Neural progenitor cell (in vitro differentiated cells): Measurements from ENCODE around the gene ADAMTS6. TPM values are rescaled to one million over a fixed set of nuclear protein-coding genes. Genes with fewer than 3 reads are reported as not detected.

Source experiments
- DNase-seq: peaks from one replicate; pipeline ENCODE4 v3.0.0-alpha.2; 2016; ENCODE audit warnings: low spot score
- H2AFZ ChIP-seq: fragments of 200-600 bp; sonication (generic); replicated peaks from 2 replicates; pipeline ENCODE4 v1.6.1; 2016; ENCODE audit warnings: antibody characterized with exemption
- H3F3A ChIP-seq: fragments of 200-600 bp; sonication (generic); 2 replicates; pipeline ENCODE4 v1.6.1; 2016; ENCODE audit warnings: antibody characterized with exemption, low read depth
- H3K27ac ChIP-seq: fragments of 200-600 bp; sonication (generic); 2 replicates; pipeline ENCODE4 v1.5.1; 2016; ENCODE audit warnings: mild to moderate bottlenecking
- H3K27me3 ChIP-seq: fragments of 200-600 bp; sonication (generic); 2 replicates; pipeline ENCODE4 v1.6.1; 2016; ENCODE audit warnings: mild to moderate bottlenecking, moderate library complexity
- H3K36me3 ChIP-seq: fragments of 200-600 bp; sonication (generic); 2 replicates; pipeline ENCODE4 v1.5.1; 2016
- H3K4me1 ChIP-seq: fragments of 200-600 bp; sonication (generic); 2 replicates; pipeline ENCODE4 v1.6.1; 2016; ENCODE audit warnings: mixed run types
- H3K4me2 ChIP-seq: fragments of 200-600 bp; sonication (generic); 2 replicates; pipeline ENCODE4 v1.6.1; 2016
- H3K4me3 ChIP-seq: fragments of 200-600 bp; sonication (generic); 2 replicates; pipeline ENCODE4 v1.5.1; 2016
- H3K79me2 ChIP-seq: fragments of 200-600 bp; sonication (generic); 2 replicates; pipeline ENCODE4 v1.6.1; 2016; ENCODE audit warnings: low read depth
- H3K9ac ChIP-seq: fragments of 200-600 bp; sonication (generic); 2 replicates; pipeline ENCODE4 v1.6.1; 2016
- H3K9me3 ChIP-seq: fragments of 200-600 bp; sonication (generic); 2 replicates; pipeline ENCODE4 v1.5.1; 2016; ENCODE audit warnings: low read depth
- H4K20me1 ChIP-seq: fragments of 200-600 bp; sonication (generic); 2 replicates; pipeline ENCODE4 v1.6.1; 2016; ENCODE audit warnings: low read depth
- H3K27ac Mint-ChIP-seq: 3 replicates; pipeline ENCODE4 v1.8.0; 2021; ENCODE audit warnings: mixed read lengths
- H3K27me3 Mint-ChIP-seq: 2 replicates; pipeline ENCODE4 v1.8.0; 2022; ENCODE audit warnings: low read depth, mild to moderate bottlenecking, inconsistent platforms, moderate library complexity, mixed read lengths; ENCODE audit not compliant: insufficient read depth
- H3K36me3 Mint-ChIP-seq: 3 replicates; pipeline ENCODE4 v1.8.0; 2021; ENCODE audit warnings: mixed read lengths
- H3K4me1 Mint-ChIP-seq: 3 replicates; pipeline ENCODE4 v1.8.0; 2021; ENCODE audit warnings: mixed read lengths
- H3K4me3 Mint-ChIP-seq: 3 replicates; pipeline ENCODE4 v1.8.0; 2021; ENCODE audit warnings: mild to moderate bottlenecking, moderate library complexity, mixed read lengths
- H3K9me3 Mint-ChIP-seq: 3 replicates; pipeline ENCODE4 v1.8.0; 2020; ENCODE audit warnings: mixed read lengths
- CTCF ChIP-seq: fragments of 200-600 bp; sonication (generic); IDR thresholded peaks from 2 replicates; pipeline ENCODE4 v1.5.1; 2017; ENCODE audit warnings: antibody characterized with exemption, mild to moderate bottlenecking
- EZH2 ChIP-seq: fragments of 200-600 bp; sonication (generic); IDR thresholded peaks from 2 replicates; pipeline ENCODE4 v1.6.1; 2017; ENCODE audit warnings: antibody characterized with exemption, mild to moderate bottlenecking, moderate library complexity
- EZH2phosphoT487 ChIP-seq: fragments of 200-600 bp; sonication (generic); IDR thresholded peaks from 2 replicates; pipeline ENCODE4 v1.6.1; 2017; ENCODE audit warnings: antibody characterized with exemption
- total RNA-seq: library from RNA; depleted of rRNA; stranded (reverse); fragments of >200 nt; gene quantifications from 2 replicates; pipeline ENCODE4 v1.2.3, GENCODE V29; 2015; ENCODE audit warnings: low replicate concordance

The ADAMTS6 gene
- total RNA-seq, 1 donor from 2014 or later, result 14.3 TPM

GRCh38 chr5:65133477-65134110 is 348.1 kb downstream of the ADAMTS6 start:
- no peak for DNase-seq
- peaks cover 3% of the 10 kb centered on the region for H3K4me1 Mint-ChIP-seq
- Histone ChIP-seq H4K20me1 (no peaks in the 10 kb centered on the region), H3K9me3 (no peaks in the 10 kb centered on the region), H3K36me3 (no peaks in the 10 kb centered on the region), H3K4me2 (no peak overlapping the region), H3K27me3 (no peaks in the 10 kb centered on the region), H3K9ac (no peak overlapping the region), H3K79me2 (no peaks in the 10 kb centered on the region), H2AFZ (no peak overlapping the region), H3K27ac (no peak overlapping the region), H3F3A (no peaks in the 10 kb centered on the region), H3K4me3 (no peak overlapping the region), H3K4me1 (peaks cover 1% of the 10 kb centered on the region)
- no peak overlapping the region for H3K4me3 Mint-ChIP-seq
- no peaks in the 10 kb centered on the region for H3K9me3 Mint-ChIP-seq
- peaks cover 3% of the 10 kb centered on the region for H3K27me3 Mint-ChIP-seq
- no peaks in the 10 kb centered on the region for H3K36me3 Mint-ChIP-seq
- H3K27ac Mint-ChIP-seq, result no peak overlapping the region
- no peak for TF ChIP-seq EZH2
- TF ChIP-seq CTCF, result no peak
- TF ChIP-seq EZH2phosphoT487, result no peak

- Mint-ChIP-seq H3K27ac (peak overlapping the region; percentile 36), H3K9me3 (no peaks in the 10 kb centered on the region), H3K36me3 (no peaks in the 10 kb centered on the region), H3K4me3 (no peak overlapping the region), H3K4me1 (peaks cover 5% of the 10 kb centered on the region), H3K27me3 (peaks cover 3% of the 10 kb centered on the region)
- H3K9ac ChIP-seq, result no peak overlapping the region
- no peak overlapping the region for H3K27ac ChIP-seq
- TF ChIP-seq EZH2, result no peak
- no peaks in the 10 kb centered on the region for H4K20me1 ChIP-seq
- H3K4me3 ChIP-seq, result no peak overlapping the region
- H3K9me3 ChIP-seq, result no peaks in the 10 kb centered on the region
- no peak for DNase-seq
- peaks cover 5% of the 10 kb centered on the region for H3K4me1 ChIP-seq
- no peaks in the 10 kb centered on the region for H3F3A ChIP-seq
- no peaks in the 10 kb centered on the region for H3K36me3 ChIP-seq
- no peak overlapping the region for H3K4me2 ChIP-seq
- H3K79me2 ChIP-seq, result no peaks in the 10 kb centered on the region
- no peaks in the 10 kb centered on the region for H3K27me3 ChIP-seq
- no peak overlapping the region for H2AFZ ChIP-seq
Measured at GRCh38 chr5:65132386-65132785, 349.3 kb downstream of the ADAMTS6 start.

- Histone ChIP-seq H4K20me1 (no peaks in the 10 kb centered on the region), H3K9ac (no peak overlapping the region), H3K9me3 (no peaks in the 10 kb centered on the region), H3K27me3 (no peaks in the 10 kb centered on the region), H3K4me1 (peaks cover 10% of the 10 kb centered on the region), H3K79me2 (no peaks in the 10 kb centered on the region), H3K4me2 (no peak overlapping the region), H3F3A (no peaks in the 10 kb centered on the region), H3K4me3 (no peak overlapping the region), H3K27ac (no peak overlapping the region), H3K36me3 (no peaks in the 10 kb centered on the region), H2AFZ (peak overlapping the region; percentile 69)
- Mint-ChIP-seq H3K4me1 (peaks cover 16% of the 10 kb centered on the region), H3K36me3 (no peaks in the 10 kb centered on the region), H3K9me3 (no peaks in the 10 kb centered on the region), H3K27me3 (no peaks in the 10 kb centered on the region), H3K27ac (no peak overlapping the region), H3K4me3 (no peak overlapping the region)
- TF ChIP-seq EZH2 (no peak), EZH2phosphoT487 (no peak), CTCF (no peak)
- peak; percentile 34 for DNase-seq
Measured at GRCh38 chr5:65128226-65128625, 353.5 kb downstream of the ADAMTS6 start.

- H3K4me2 ChIP-seq, result no peak overlapping the region
- no peaks in the 10 kb centered on the region for H3K36me3 ChIP-seq
- peaks cover 10% of the 10 kb centered on the region for H3K4me1 ChIP-seq
- no peaks in the 10 kb centered on the region for H3K27me3 ChIP-seq
- H3K9me3 Mint-ChIP-seq, result no peaks in the 10 kb centered on the region
- H3K4me1 Mint-ChIP-seq, result peaks cover 16% of the 10 kb centered on the region
- no peaks in the 10 kb centered on the region for H3K79me2 ChIP-seq
- H3K27ac Mint-ChIP-seq, result peak overlapping the region; percentile 44
- DNase-seq, result no peak
- no peaks in the 10 kb centered on the region for H3K36me3 Mint-ChIP-seq
- H3K4me3 ChIP-seq, result no peak overlapping the region
- H3K27me3 Mint-ChIP-seq, result no peaks in the 10 kb centered on the region
- no peaks in the 10 kb centered on the region for H4K20me1 ChIP-seq
- H3F3A ChIP-seq, result no peaks in the 10 kb centered on the region
- no peak overlapping the region for H3K27ac ChIP-seq
- no peak overlapping the region for H3K9ac ChIP-seq
- TF ChIP-seq EZH2phosphoT487 (no peak), EZH2 (no peak), CTCF (no peak)
- H2AFZ ChIP-seq, result no peak overlapping the region
- H3K4me3 Mint-ChIP-seq, result no peak overlapping the region
- no peaks in the 10 kb centered on the region for H3K9me3 ChIP-seq
Measured at GRCh38 chr5:65127161-65127901, 354.4 kb downstream of the ADAMTS6 start.
